ENCODE results near the gene MLKL.

The MLKL gene

DNA sequence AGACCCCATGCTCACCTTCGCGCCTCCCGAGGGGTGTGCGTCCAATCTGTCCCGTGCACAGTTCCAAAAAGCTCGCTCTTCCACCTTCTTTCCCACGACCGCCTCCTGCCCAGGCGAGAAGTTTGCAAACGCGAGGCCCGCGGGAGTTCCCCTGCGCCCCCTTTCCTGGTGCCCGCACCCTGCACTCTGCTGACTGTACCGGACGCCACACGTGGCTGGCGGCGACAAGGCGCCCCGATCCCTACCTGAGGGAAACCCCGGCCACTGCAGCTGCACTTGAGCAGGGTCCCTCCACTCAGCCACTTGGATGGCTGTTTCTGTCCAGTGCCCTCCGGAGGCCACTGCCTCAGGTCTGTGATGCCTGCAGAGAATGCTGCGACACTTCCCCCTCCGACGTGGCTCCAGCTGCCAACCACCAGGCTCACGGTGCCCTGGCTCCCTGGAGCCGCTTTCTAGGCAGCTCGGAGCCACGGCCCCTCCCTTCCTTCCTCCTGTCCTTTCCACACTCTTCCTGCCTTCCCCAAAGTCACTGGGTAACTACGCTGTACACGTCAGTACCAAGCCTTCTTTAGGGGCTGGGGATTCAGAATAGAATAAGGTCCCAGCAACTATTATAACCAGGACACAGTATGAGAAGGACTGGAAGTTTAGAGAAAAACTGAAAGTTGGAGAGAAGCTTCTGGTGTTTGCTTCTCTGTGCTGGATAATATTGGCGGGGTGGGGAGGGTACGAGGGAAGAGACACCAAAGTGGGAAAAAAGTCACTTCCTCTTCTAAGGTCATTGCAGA, at the start of gene MLKL:
TSS of gene MLKL (minus strand) at position 425 of the 788 bp plus-strand sequence. CDS start 5,105 bp downstream, outside the sequence.
- TF ChIP-seq, protein P1, sequence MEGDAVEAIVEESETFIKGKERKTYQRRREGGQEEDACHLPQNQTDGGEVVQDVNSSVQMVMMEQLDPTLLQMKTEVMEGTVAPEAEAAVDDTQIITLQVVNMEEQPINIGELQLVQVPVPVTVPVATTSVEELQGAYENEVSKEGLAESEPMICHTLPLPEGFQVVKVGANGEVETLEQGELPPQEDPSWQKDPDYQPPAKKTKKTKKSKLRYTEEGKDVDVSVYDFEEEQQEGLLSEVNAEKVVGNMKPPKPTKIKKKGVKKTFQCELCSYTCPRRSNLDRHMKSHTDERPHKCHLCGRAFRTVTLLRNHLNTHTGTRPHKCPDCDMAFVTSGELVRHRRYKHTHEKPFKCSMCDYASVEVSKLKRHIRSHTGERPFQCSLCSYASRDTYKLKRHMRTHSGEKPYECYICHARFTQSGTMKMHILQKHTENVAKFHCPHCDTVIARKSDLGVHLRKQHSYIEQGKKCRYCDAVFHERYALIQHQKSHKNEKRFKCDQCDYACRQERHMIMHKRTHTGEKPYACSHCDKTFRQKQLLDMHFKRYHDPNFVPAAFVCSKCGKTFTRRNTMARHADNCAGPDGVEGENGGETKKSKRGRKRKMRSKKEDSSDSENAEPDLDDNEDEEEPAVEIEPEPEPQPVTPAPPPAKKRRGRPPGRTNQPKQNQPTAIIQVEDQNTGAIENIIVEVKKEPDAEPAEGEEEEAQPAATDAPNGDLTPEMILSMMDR (IDR thresholded peaks at IDR 0.05) = no peak

DNA sequence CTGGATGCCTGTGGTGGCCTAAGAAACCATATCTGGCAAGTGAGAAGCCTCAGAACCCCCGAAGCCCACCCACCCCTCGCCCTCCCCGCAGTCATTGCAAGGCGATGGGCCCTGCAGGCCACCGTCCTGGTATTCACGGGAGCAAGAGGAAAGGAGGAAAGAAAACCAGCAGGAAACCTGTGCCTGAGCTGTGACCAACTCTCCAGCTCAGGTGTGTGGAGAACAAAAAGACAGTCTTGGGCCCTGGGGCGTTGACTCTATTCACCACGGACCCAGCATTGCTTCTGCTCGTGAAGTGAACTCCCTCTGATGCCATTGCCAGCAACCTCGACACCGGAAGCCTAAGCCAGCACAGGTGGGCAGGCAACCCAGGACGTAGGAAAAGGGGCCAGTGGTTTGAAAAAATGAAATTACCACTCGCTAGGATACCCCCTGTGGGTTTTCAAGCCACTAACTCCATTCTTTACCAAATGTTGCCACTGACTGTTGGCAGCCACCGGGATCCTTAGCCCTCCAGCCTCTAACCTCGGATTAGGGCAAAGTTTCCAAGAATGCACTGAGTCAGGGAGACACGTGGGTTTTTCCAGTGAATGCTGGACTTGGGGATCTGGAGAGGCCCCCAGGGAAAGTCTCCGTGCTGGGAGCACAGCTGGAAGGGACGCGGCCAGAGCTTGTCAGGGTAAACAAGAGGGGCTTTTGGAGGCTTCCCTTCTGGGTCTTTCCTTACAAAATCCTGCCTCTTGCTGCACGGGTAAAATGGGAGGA, 48.8 kb upstream of the MLKL start:
- TF ChIP-seq, protein P1 (IDR thresholded peaks at IDR 0.05) = no peak

DNA sequence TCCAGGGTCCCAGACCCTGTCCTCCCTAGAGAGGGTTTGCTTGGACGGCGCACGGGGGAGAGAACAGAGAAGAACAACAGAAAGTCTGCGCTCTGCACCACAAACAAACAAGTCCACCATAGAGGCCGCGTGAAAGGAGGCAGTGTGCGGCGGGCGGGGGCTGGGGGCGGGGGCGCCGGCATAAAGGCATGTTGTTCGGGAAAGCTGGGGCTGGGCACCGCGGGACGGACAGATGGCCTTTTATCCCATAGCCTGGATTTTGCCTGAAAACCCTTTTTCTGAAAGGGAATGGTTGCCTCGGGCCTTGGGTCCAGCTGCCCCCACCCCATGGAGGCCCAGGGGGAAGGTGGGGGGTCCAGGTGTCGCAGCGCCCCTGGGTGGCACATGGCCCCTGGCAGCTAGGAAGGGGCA, 48.0 kb upstream of the MLKL start:
- TF ChIP-seq, protein P1 (IDR thresholded peaks at IDR 0.05) = no peak

DNA sequence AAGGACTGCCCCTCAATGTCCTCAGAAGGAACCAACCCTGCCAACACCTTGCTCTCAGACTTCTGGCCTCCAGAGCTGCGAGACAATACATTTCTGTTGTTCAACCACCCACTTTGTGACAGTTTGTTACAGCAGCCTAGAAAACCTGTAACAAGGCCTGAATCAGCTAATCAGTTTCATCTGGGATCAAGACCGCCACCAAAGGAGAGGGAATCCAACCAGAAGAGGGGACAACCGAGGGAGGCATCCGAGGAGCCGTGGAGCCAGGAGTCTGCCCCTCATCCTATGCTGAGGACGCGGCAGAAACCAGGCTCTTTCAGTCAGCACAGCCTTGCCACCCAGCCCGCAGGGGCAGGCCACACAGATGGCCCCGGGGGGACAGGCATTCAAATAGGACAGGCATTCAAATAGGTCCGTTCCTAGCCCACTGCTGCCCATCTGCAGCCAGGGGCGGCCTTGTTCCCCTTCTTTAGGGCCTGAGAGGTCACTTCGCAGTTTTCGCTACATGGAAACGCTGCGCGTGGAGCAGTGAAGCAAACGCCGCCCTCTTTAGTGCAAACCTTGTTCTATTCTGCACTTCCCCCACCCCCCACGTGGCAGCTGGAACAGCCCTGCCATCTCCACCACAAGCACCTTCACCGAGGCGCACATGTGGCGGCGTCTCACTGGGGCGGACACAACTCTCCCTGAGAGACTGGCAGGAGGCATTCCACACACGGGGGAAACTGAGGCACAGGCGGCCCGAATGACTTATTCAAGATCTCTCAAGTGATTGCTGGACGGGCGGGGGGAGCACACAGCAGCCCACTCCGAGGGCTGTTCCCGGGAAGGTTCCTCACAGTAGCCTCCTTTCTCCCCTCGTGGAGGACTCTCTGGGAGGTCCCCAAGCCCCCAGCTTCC, 47.3 kb upstream of the MLKL start:
- TF ChIP-seq, protein P1 (IDR thresholded peaks at IDR 0.05) = no peak

DNA sequence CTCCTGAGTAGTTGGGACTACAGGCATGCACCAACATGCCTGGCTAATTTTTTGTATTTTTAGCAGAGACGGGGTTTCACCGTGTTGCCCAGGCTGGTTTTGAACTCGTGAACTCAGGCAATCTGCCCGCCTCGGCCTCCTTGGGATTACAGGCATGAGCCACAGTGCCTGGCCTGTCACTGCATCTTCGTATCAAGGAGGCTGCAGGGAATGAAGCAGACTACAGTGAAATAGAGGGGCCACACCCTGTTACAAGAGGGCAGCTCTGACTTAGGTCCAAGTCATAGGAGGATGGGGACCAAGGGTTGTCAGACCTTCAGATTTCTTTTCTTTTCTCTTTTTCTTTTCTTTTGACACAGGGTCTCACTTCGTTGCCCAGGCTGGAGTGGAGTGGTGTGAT, 45.3 kb upstream of the MLKL start:
- TF ChIP-seq, protein P1 (IDR thresholded peaks at IDR 0.05) = no peak

DNA sequence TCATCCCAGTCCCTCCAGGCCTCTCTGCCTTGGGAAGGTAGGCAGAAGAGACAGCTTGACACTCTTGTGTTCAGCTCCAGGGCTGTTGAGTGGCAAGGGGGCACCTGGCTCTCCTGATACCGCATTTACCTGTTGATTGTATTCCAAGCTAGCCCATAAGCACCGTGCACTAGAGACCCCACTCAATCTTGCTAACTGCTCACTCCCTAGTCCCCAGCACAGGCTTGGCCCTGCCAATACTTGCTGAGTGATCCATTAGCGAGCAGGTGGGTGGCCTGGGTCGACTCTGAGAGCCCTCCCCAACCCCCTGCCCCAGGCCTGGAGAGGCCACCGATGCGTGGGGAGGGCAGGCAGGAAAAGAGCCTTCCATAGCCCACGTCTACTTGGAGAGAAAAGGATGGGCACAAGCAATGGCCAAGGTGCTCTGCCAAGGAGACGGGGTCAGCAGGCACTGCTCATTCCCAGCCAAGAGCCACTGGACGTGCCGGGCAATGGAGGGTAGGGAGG, 44.5 kb upstream of the MLKL start:
- TF ChIP-seq, protein P1 (IDR thresholded peaks at IDR 0.05) = no peak

DNA sequence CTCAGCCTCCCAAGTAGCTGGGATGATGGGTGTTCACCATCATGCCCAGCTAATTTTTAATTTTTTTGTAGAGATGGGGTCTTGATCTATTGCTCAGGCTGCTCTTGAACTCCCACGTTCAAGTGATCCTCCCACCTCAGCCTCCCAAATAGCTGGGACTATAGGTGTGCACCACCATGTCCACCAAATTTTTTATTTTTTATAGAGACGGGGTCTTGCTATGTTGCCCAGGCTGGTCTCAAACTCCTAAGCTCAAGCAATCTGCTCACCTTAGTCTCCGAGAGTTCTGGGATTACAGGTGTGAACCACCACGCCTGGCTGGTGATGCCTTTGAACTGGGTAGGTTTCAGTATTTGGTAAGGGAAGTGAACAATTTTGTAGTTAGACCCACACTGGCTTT, 43.9 kb upstream of the MLKL start:
- TF ChIP-seq, protein P1 (IDR thresholded peaks at IDR 0.05) = no peak
